ENCODE measurements around the gene TBC1D17.

Gene TBC1D17

GRCh38 chr19:49862391-49863253 is 14.9 kb upstream of the TBC1D17 start:
- DNase-seq = no peak

- no peak for DNase-seq
Measured at GRCh38 chr19:49863254-49863934, 14.1 kb upstream of the TBC1D17 start.

GRCh38 chr19:49863935-49864320 is 13.6 kb upstream of the TBC1D17 start:
- no peak for DNase-seq

GRCh38 chr19:49864890-49865289 is 12.6 kb upstream of the TBC1D17 start:
- DNase-seq = no peak

- peak; percentile 88 for DNase-seq
Measured at GRCh38 chr19:49866933-49867782, 10.3 kb upstream of the TBC1D17 start, which contains the start of gene PNKP. Gene PNKP, minus strand, starts transcription at chr19:49867576. Its CDS starts 372 bp downstream, at chr19:49867204.

GRCh38 chr19:49869009-49869483 is 8.5 kb upstream of the TBC1D17 start:
- no peak for DNase-seq

GRCh38 chr19:49869484-49870308 is 7.8 kb upstream of the TBC1D17 start:
- DNase-seq = peak; percentile 98

- DNase-seq = no peak
Measured at GRCh38 chr19:49870309-49870901, 7.1 kb upstream of the TBC1D17 start.

- no peak for DNase-seq
Measured at GRCh38 chr19:49871349-49871985, 6.0 kb upstream of the TBC1D17 start.

GRCh38 chr19:49872245-49873128 is 5.0 kb upstream of the TBC1D17 start:
- DNase-seq = no peak

- DNase-seq = no peak
Measured at GRCh38 chr19:49873129-49873521, 4.4 kb upstream of the TBC1D17 start.

GRCh38 chr19:49873834-49874233 is 3.7 kb upstream of the TBC1D17 start:
- no peak for DNase-seq

- DNase-seq = no peak
Measured at GRCh38 chr19:49874503-49875157, 2.9 kb upstream of the TBC1D17 start.

- DNase-seq = no peak
Measured at GRCh38 chr19:49875177-49875576, 2.3 kb upstream of the TBC1D17 start.

- DNase-seq = peak; percentile 69
Measured at GRCh38 chr19:49875857-49876421, 1.6 kb upstream of the TBC1D17 start.

GRCh38 chr19:49876422-49877019 is 981 bp upstream of the TBC1D17 start:
- peak; percentile 99 for DNase-seq

GRCh38 chr19:49877879-49878743 is 609 bp downstream of the TBC1D17 start:
- peak; percentile 99 for DNase-seq

- DNase-seq = no peak
Measured at GRCh38 chr19:49878744-49879070, 1.2 kb downstream of the TBC1D17 start.

All from activated CD4-positive, alpha-beta T cell treated with anti-CD3 and anti-CD28 coated beads, Interleukin-2, Interleukin-6, amounts not matched to agents 100 ng/mL and 50 ng/mL, durations not matched to agents 16 hours and 8 hours (primary cell).